ENCODE results near the gene RBFOX1. TPM values are rescaled to one million over a fixed set of nuclear protein-coding genes. Genes with fewer than 3 reads are reported as not detected.

The RBFOX1 gene
- polyA plus RNA-seq, 1 donor from 2014 or later: 56.8 TPM

GRCh38 chr16:7624871-7625766, 292.5 kb downstream of the RBFOX1 start:
- H3K9me3 ChIP-seq (ENCODE audit: low read length): no peaks in the 10 kb centered on the region
- no peaks in the 10 kb centered on the region for H3K9me2 ChIP-seq (ENCODE audit: insufficient read depth, low read length)
- H3K9ac ChIP-seq (ENCODE audit: low read length): no peak overlapping the region
- no peak overlapping the region for H3K4me2 ChIP-seq (ENCODE audit: low read length)
- no peak overlapping the region for H2AFZ ChIP-seq (ENCODE audit: low read depth, low read length)
- H3F3A ChIP-seq (ENCODE audit: insufficient read depth, low read length, poor library complexity, severe bottlenecking): no peaks in the 10 kb centered on the region
- H3K27me3 ChIP-seq (ENCODE audit: insufficient read depth, low read depth, low read length): no peaks in the 10 kb centered on the region
- H4K20me1 ChIP-seq (ENCODE audit: insufficient read depth): no peaks in the 10 kb centered on the region
- H3K36me3 ChIP-seq (ENCODE audit: insufficient read depth, low read length): no peaks in the 10 kb centered on the region
- no peaks in the 10 kb centered on the region for H3K79me2 ChIP-seq (replicated peaks; ENCODE audit: insufficient read depth, low read length)
- TF ChIP-seq SMC3 (conservative IDR thresholded peaks at IDR 0.05; ENCODE audit: poor library complexity): no peak
- no peak for TF ChIP-seq CTCF (IDR thresholded peaks at IDR 0.05; ENCODE audit: poor library complexity, severe bottlenecking)
- no peak for TF ChIP-seq POLR2AphosphoS5 (IDR thresholded peaks at IDR 0.05)
- no peak for TF ChIP-seq TAF1 (IDR thresholded peaks at IDR 0.05; ENCODE audit: low read depth)
- no peak for TF ChIP-seq MXI1 (conservative IDR thresholded peaks at IDR 0.05; ENCODE audit: poor library complexity, severe bottlenecking)
- no peak for TF ChIP-seq EZH2 (IDR thresholded peaks at IDR 0.05; ENCODE audit: borderline replicate concordance, insufficient read depth, low read length, poor library complexity, severe bottlenecking)
- TF ChIP-seq, protein P1, sequence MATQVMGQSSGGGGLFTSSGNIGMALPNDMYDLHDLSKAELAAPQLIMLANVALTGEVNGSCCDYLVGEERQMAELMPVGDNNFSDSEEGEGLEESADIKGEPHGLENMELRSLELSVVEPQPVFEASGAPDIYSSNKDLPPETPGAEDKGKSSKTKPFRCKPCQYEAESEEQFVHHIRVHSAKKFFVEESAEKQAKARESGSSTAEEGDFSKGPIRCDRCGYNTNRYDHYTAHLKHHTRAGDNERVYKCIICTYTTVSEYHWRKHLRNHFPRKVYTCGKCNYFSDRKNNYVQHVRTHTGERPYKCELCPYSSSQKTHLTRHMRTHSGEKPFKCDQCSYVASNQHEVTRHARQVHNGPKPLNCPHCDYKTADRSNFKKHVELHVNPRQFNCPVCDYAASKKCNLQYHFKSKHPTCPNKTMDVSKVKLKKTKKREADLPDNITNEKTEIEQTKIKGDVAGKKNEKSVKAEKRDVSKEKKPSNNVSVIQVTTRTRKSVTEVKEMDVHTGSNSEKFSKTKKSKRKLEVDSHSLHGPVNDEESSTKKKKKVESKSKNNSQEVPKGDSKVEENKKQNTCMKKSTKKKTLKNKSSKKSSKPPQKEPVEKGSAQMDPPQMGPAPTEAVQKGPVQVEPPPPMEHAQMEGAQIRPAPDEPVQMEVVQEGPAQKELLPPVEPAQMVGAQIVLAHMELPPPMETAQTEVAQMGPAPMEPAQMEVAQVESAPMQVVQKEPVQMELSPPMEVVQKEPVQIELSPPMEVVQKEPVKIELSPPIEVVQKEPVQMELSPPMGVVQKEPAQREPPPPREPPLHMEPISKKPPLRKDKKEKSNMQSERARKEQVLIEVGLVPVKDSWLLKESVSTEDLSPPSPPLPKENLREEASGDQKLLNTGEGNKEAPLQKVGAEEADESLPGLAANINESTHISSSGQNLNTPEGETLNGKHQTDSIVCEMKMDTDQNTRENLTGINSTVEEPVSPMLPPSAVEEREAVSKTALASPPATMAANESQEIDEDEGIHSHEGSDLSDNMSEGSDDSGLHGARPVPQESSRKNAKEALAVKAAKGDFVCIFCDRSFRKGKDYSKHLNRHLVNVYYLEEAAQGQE (IDR thresholded peaks at IDR 0.05; ENCODE audit: borderline replicate concordance): no peak
- TF ChIP-seq EP300 (conservative IDR thresholded peaks at IDR 0.05; ENCODE audit: poor library complexity, severe bottlenecking): no peak
- TF ChIP-seq RAD21 (conservative IDR thresholded peaks at IDR 0.05): no peak
- H3K4me3 ChIP-seq (ENCODE audit: low read length): no peak overlapping the region
- H3K27ac ChIP-seq (ENCODE audit: low read length): no peak overlapping the region

- H4K20me1 ChIP-seq (ENCODE audit: insufficient read depth): no peaks in the 10 kb centered on the region
- H3F3A ChIP-seq (ENCODE audit: insufficient read depth, low read length, poor library complexity, severe bottlenecking): no peaks in the 10 kb centered on the region
- no peak overlapping the region for H3K4me3 ChIP-seq (ENCODE audit: low read length)
- no peaks in the 10 kb centered on the region for H3K36me3 ChIP-seq (ENCODE audit: insufficient read depth, low read length)
- H3K9me2 ChIP-seq (ENCODE audit: insufficient read depth, low read length): no peaks in the 10 kb centered on the region
- H3K9ac ChIP-seq (ENCODE audit: low read length): no peak overlapping the region
- H3K27ac ChIP-seq (ENCODE audit: low read length): no peak overlapping the region
- no peak for TF ChIP-seq TAF1 (IDR thresholded peaks at IDR 0.05; ENCODE audit: low read depth)
- TF ChIP-seq RAD21 (conservative IDR thresholded peaks at IDR 0.05): no peak
- TF ChIP-seq POLR2AphosphoS5 (IDR thresholded peaks at IDR 0.05): no peak
- no peak for TF ChIP-seq EZH2 (IDR thresholded peaks at IDR 0.05; ENCODE audit: borderline replicate concordance, insufficient read depth, low read length, poor library complexity, severe bottlenecking)
- TF ChIP-seq, protein P1 (IDR thresholded peaks at IDR 0.05; ENCODE audit: borderline replicate concordance): no peak
- TF ChIP-seq EP300 (conservative IDR thresholded peaks at IDR 0.05; ENCODE audit: poor library complexity, severe bottlenecking): no peak
- TF ChIP-seq SMC3 (conservative IDR thresholded peaks at IDR 0.05; ENCODE audit: poor library complexity): no peak
- TF ChIP-seq CTCF (IDR thresholded peaks at IDR 0.05; ENCODE audit: poor library complexity, severe bottlenecking): no peak
- TF ChIP-seq MXI1 (conservative IDR thresholded peaks at IDR 0.05; ENCODE audit: poor library complexity, severe bottlenecking): no peak
- no peaks in the 10 kb centered on the region for H3K79me2 ChIP-seq (replicated peaks; ENCODE audit: insufficient read depth, low read length)
- no peaks in the 10 kb centered on the region for H3K9me3 ChIP-seq (ENCODE audit: low read length)
- no peak overlapping the region for H2AFZ ChIP-seq (ENCODE audit: low read depth, low read length)
- H3K4me2 ChIP-seq (ENCODE audit: low read length): no peak overlapping the region
- H3K27me3 ChIP-seq (ENCODE audit: insufficient read depth, low read depth, low read length): no peaks in the 10 kb centered on the region
Measured at GRCh38 chr16:7628981-7629380, 296.3 kb downstream of the RBFOX1 start.
